Measurements from ENCODE around the gene IL17D. TPM values are rescaled to one million over a fixed set of nuclear protein-coding genes. Genes with fewer than 3 reads are reported as not detected.

IL17D gene
- total RNA-seq, 1 donor from 2014 or later: 1.3 TPM

DNA sequence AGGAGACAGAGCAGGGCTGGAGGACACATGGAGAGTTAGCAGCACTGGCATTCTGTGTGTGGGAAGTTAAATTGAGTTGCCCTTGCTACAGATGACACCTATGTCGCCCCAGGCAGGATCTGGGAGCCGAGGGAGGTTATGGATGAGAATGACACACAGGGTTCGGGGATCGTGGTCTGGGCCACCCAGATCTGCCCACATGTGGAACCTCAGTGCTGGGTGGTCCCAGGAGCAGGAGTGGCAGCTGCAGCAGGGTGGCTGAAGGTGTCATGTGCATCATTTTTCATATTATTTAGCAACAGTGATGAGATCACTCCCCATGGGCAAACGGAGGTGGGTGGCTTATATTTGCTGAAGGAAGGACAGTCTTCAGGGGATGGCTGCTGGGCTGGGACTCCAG lies 3.2 kb downstream of the IL17D start:
- Mint-ChIP-seq H3K4me3 (ENCODE audit: unreplicated experiment) (no peak overlapping the region), H3K36me3 (ENCODE audit: unreplicated experiment) (no peaks in the 10 kb centered on the region), H3K27ac (ENCODE audit: unreplicated experiment) (no peak overlapping the region), H3K9me3 (ENCODE audit: unreplicated experiment) (peaks cover 12% of the 10 kb centered on the region), H3K27me3 (ENCODE audit: unreplicated experiment) (peaks cover 8% of the 10 kb centered on the region), H3K4me1 (ENCODE audit: low read depth, unreplicated experiment) (no peaks in the 10 kb centered on the region)
- DNase-seq: no peak
- TF ChIP-seq, protein P1, sequence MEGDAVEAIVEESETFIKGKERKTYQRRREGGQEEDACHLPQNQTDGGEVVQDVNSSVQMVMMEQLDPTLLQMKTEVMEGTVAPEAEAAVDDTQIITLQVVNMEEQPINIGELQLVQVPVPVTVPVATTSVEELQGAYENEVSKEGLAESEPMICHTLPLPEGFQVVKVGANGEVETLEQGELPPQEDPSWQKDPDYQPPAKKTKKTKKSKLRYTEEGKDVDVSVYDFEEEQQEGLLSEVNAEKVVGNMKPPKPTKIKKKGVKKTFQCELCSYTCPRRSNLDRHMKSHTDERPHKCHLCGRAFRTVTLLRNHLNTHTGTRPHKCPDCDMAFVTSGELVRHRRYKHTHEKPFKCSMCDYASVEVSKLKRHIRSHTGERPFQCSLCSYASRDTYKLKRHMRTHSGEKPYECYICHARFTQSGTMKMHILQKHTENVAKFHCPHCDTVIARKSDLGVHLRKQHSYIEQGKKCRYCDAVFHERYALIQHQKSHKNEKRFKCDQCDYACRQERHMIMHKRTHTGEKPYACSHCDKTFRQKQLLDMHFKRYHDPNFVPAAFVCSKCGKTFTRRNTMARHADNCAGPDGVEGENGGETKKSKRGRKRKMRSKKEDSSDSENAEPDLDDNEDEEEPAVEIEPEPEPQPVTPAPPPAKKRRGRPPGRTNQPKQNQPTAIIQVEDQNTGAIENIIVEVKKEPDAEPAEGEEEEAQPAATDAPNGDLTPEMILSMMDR (IDR thresholded peaks at IDR 0.05; ENCODE audit: partially characterized antibody, unreplicated experiment): no peak

DNA sequence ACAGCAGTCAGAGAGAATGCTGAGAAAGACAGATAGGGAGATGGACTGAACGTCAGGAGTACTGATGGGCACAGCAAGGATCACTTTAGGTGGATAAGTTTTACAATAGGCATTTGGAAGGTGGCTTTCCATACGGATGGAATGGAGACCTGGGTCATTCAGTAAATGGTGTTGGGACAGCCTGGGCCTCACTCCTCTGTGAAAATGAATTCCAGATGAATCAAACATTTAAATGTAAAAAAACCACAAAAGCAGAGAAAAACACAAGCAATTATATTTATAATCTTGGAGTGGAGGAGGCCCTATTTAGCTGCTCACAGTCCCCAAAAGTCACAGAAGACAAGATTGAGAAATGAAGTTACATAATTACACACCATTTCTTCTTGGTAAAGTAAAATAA lies 4.7 kb downstream of the IL17D start:
- Mint-ChIP-seq H3K9me3 (ENCODE audit: unreplicated experiment) (peaks cover 9% of the 10 kb centered on the region), H3K4me3 (ENCODE audit: unreplicated experiment) (no peak overlapping the region), H3K36me3 (ENCODE audit: unreplicated experiment) (no peaks in the 10 kb centered on the region), H3K27me3 (ENCODE audit: unreplicated experiment) (peaks cover 6% of the 10 kb centered on the region), H3K27ac (ENCODE audit: unreplicated experiment) (no peak overlapping the region), H3K4me1 (ENCODE audit: low read depth, unreplicated experiment) (peaks cover 4% of the 10 kb centered on the region)
- DNase-seq: no peak
- TF ChIP-seq, protein P1 (IDR thresholded peaks at IDR 0.05; ENCODE audit: partially characterized antibody, unreplicated experiment): no peak

DNA sequence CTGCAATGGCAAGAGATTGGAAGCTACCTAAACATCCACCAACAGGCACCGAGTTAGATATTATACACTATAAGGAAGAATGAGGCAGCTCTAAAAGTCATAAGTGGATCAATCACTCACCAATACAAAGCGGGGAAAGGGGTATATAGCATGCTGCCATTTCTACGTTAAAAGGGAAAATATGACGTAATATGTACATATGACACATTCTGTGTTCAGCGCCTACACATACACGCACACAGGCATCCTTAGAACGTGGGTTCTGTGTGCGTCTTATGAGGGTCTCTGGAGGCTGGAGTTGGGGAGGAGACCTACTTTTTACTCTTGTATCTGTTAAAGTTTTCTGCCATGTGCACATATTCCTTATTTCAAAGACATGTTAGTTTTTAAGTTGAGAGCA lies 5.9 kb downstream of the IL17D start:
- H3K27me3 Mint-ChIP-seq (ENCODE audit: unreplicated experiment): peaks cover 8% of the 10 kb centered on the region
- H3K9me3 Mint-ChIP-seq (ENCODE audit: unreplicated experiment): peaks cover 9% of the 10 kb centered on the region
- TF ChIP-seq, protein P1 (IDR thresholded peaks at IDR 0.05; ENCODE audit: partially characterized antibody, unreplicated experiment): no peak
- no peak for DNase-seq
- H3K4me3 Mint-ChIP-seq (ENCODE audit: unreplicated experiment): no peak overlapping the region
- H3K4me1 Mint-ChIP-seq (ENCODE audit: low read depth, unreplicated experiment): peaks cover 11% of the 10 kb centered on the region
- H3K36me3 Mint-ChIP-seq (ENCODE audit: unreplicated experiment): no peaks in the 10 kb centered on the region
- no peak overlapping the region for H3K27ac Mint-ChIP-seq (ENCODE audit: unreplicated experiment)

DNA sequence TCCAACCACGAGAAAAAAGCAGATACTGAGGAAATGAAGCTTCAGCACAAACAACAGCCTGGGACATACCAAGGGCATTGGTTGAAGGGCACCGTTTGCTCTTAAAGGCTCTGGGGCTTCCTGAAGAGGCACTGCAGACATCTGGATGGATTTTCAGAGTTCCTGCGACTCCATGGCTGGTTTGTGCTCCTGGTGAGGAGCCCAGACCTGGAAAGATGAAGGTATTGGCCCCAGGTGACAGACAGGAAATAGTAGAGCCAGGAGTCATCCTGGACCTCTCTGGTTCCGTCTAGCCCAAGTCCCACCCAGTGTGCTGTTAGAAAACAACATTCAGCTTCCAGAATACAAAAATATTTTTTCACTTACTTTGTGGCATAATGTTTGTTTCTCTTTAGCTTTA lies 6.3 kb downstream of the IL17D start:
- H3K27me3 Mint-ChIP-seq (ENCODE audit: unreplicated experiment): peaks cover 6% of the 10 kb centered on the region
- H3K27ac Mint-ChIP-seq (ENCODE audit: unreplicated experiment): no peak overlapping the region
- H3K4me1 Mint-ChIP-seq (ENCODE audit: low read depth, unreplicated experiment): peaks cover 14% of the 10 kb centered on the region
- no peak for DNase-seq
- no peak overlapping the region for H3K4me3 Mint-ChIP-seq (ENCODE audit: unreplicated experiment)
- TF ChIP-seq, protein P1 (IDR thresholded peaks at IDR 0.05; ENCODE audit: partially characterized antibody, unreplicated experiment): no peak
- peaks cover 7% of the 10 kb centered on the region for H3K9me3 Mint-ChIP-seq (ENCODE audit: unreplicated experiment)
- no peaks in the 10 kb centered on the region for H3K36me3 Mint-ChIP-seq (ENCODE audit: unreplicated experiment)

DNA sequence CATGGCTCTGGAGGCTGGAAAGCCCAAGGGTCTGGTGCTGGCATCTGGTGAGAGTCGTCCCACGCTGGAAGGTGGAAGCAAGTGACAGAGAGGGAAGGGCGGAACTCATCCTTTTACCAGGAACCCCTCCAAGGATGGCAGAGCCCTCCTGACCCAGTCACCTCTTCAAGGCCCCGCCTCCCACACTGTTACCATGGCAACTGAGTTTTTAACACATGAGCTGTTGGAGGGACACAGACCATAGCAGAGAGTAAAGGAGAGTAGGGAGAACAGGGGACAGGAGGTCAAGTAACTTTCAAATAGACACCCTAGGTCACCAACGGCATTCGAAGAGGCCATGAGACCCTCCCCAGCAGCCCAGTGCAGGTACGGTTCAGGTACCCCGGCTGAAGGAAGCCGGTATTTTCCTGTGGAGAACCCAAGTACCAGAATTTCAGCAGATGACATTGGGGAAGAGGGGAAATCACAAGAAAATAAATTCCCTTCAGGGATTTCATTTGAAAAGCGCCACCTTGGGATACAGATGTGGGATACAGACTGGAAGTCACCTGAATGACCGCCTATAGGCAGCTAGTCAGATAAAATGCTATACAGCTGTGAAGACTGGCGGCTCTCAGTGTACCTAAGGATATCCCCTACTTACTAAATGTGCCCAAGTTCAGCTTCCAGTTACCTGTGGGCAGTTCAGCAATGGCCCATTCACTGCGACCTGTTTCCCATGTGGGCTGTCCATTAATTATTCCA lies 8.0 kb downstream of the IL17D start:
- DNase-seq: no peak

More for the DNA sequence above, 8.0 kb downstream of the IL17D start:
- Mint-ChIP-seq H3K27me3 (ENCODE audit: unreplicated experiment) (peaks cover 3% of the 10 kb centered on the region), H3K27ac (ENCODE audit: unreplicated experiment) (no peak overlapping the region), H3K9me3 (ENCODE audit: unreplicated experiment) (peaks cover under 1% of the 10 kb centered on the region), H3K4me3 (ENCODE audit: unreplicated experiment) (no peak overlapping the region), H3K36me3 (ENCODE audit: unreplicated experiment) (no peaks in the 10 kb centered on the region), H3K4me1 (ENCODE audit: low read depth, unreplicated experiment) (peaks cover 14% of the 10 kb centered on the region)
- TF ChIP-seq, protein P1 (IDR thresholded peaks at IDR 0.05; ENCODE audit: partially characterized antibody, unreplicated experiment): no peak
